ENCODE measurements around the gene RASAL2. TPM values are rescaled to one million over a fixed set of nuclear protein-coding genes. Genes with fewer than 3 reads are reported as not detected.

RASAL2 gene
- total and polyA plus RNA-seq, 9 of the 15 experiments (the other 6 are each of a cell fraction or from before 2014, with no cell fraction given) = 0.13 to 1.0 (median 0.62) TPM

DNA sequence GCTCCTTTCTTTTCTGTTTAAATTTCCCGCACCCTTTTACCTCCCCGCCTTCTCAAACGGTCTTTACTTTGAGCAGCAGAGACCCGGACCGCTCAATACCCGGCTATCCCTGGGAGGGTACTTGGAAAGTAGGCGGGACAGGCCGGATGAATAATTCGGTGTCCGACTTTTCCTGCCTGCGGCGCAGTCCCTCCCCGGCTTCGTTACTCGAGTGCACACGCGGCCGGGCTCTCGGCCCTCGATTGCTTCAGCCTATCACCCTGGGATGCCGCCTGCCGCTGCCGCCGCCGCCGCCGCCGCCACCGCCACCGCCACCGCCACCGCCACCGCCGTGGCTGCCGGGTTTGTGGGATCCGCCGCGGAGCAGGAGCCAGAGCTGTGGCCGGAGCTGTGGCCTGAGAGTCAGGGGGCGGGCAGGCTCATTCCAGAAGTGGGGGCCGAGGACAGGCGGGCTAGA is 382 bp upstream of the RASAL2 start (continued):
- TF ChIP-seq, protein P1, sequence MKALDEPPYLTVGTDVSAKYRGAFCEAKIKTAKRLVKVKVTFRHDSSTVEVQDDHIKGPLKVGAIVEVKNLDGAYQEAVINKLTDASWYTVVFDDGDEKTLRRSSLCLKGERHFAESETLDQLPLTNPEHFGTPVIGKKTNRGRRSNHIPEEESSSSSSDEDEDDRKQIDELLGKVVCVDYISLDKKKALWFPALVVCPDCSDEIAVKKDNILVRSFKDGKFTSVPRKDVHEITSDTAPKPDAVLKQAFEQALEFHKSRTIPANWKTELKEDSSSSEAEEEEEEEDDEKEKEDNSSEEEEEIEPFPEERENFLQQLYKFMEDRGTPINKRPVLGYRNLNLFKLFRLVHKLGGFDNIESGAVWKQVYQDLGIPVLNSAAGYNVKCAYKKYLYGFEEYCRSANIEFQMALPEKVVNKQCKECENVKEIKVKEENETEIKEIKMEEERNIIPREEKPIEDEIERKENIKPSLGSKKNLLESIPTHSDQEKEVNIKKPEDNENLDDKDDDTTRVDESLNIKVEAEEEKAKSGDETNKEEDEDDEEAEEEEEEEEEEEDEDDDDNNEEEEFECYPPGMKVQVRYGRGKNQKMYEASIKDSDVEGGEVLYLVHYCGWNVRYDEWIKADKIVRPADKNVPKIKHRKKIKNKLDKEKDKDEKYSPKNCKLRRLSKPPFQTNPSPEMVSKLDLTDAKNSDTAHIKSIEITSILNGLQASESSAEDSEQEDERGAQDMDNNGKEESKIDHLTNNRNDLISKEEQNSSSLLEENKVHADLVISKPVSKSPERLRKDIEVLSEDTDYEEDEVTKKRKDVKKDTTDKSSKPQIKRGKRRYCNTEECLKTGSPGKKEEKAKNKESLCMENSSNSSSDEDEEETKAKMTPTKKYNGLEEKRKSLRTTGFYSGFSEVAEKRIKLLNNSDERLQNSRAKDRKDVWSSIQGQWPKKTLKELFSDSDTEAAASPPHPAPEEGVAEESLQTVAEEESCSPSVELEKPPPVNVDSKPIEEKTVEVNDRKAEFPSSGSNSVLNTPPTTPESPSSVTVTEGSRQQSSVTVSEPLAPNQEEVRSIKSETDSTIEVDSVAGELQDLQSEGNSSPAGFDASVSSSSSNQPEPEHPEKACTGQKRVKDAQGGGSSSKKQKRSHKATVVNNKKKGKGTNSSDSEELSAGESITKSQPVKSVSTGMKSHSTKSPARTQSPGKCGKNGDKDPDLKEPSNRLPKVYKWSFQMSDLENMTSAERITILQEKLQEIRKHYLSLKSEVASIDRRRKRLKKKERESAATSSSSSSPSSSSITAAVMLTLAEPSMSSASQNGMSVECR (CRISPR knock-in tag; IDR thresholded peaks at IDR 0.05) = 0 out of 2 replicates have a peak, but pooled peaks have one; percentile 54
- TF ChIP-seq POLR2AphosphoS5 (IDR thresholded peaks at IDR 0.05; ENCODE audit: control insufficient read depth, insufficient read depth, low read depth, low read length) (no peak), ZZZ3 (IDR thresholded peaks at IDR 0.05) (no peak), BRF1 (IDR thresholded peaks at IDR 0.05; ENCODE audit: borderline replicate concordance, extremely low read depth, insufficient read length) (no peak), ZNF408 (CRISPR knock-in tag; IDR thresholded peaks at IDR 0.05; ENCODE audit: low read depth) (no peak), RBM17 (IDR thresholded peaks at IDR 0.05; ENCODE audit: borderline replicate concordance, low read depth, low read length) (no peak), SMAD4 (CRISPR knock-in tag; conservative IDR thresholded peaks at IDR 0.05) (peak; percentile 67), ZBTB7A (IDR thresholded peaks at IDR 0.05; ENCODE audit: borderline replicate concordance, control insufficient read depth, low read depth, low read length) (no peak), RBM15 (IDR thresholded peaks at IDR 0.05; ENCODE audit: insufficient read depth, low read length) (no peak), ZFP30 (CRISPR knock-in tag; IDR thresholded peaks at IDR 0.05; ENCODE audit: borderline replicate concordance) (no peak), RNF2 (IDR thresholded peaks at IDR 0.05) (peak; percentile 51; the same call in 1 of the 2 replicates), TFAM (CRISPR knock-in tag; conservative IDR thresholded peaks at IDR 0.05) (no peak), GTF2E2 (tag; IDR thresholded peaks at IDR 0.05) (no peak), PHB2 (IDR thresholded peaks at IDR 0.05; ENCODE audit: low read depth) (no peak), ZNF699 (CRISPR knock-in tag; IDR thresholded peaks at IDR 0.05; ENCODE audit: insufficient replicate concordance) (no peak)
- TF ChIP-seq, protein P2, sequence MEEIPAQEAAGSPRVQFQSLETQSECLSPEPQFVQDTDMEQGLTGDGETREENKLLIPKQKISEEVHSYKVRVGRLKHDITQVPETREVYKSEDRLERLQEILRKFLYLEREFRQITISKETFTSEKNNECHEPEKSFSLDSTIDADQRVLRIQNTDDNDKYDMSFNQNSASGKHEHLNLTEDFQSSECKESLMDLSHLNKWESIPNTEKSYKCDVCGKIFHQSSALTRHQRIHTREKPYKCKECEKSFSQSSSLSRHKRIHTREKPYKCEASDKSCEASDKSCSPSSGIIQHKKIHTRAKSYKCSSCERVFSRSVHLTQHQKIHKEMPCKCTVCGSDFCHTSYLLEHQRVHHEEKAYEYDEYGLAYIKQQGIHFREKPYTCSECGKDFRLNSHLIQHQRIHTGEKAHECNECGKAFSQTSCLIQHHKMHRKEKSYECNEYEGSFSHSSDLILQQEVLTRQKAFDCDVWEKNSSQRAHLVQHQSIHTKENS (CRISPR knock-in tag; IDR thresholded peaks at IDR 0.05) = no peak
- TF ChIP-seq, protein P3, sequence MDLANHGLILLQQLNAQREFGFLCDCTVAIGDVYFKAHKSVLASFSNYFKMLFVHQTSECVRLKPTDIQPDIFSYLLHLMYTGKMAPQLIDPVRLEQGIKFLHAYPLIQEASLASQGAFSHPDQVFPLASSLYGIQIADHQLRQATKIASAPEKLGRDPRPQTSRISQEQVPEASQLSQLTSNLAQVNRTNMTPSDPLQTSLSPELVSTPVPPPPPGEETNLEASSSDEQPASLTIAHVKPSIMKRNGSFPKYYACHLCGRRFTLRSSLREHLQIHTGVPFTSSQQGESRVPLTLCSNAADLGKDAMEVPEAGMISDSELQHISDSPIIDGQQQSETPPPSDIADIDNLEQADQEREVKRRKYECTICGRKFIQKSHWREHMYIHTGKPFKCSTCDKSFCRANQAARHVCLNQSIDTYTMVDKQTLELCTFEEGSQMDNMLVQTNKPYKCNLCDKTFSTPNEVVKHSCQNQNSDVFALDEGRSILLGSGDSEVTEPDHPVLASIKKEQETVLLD (IDR thresholded peaks at IDR 0.05) = no peak
- TF ChIP-seq, protein P4, sequence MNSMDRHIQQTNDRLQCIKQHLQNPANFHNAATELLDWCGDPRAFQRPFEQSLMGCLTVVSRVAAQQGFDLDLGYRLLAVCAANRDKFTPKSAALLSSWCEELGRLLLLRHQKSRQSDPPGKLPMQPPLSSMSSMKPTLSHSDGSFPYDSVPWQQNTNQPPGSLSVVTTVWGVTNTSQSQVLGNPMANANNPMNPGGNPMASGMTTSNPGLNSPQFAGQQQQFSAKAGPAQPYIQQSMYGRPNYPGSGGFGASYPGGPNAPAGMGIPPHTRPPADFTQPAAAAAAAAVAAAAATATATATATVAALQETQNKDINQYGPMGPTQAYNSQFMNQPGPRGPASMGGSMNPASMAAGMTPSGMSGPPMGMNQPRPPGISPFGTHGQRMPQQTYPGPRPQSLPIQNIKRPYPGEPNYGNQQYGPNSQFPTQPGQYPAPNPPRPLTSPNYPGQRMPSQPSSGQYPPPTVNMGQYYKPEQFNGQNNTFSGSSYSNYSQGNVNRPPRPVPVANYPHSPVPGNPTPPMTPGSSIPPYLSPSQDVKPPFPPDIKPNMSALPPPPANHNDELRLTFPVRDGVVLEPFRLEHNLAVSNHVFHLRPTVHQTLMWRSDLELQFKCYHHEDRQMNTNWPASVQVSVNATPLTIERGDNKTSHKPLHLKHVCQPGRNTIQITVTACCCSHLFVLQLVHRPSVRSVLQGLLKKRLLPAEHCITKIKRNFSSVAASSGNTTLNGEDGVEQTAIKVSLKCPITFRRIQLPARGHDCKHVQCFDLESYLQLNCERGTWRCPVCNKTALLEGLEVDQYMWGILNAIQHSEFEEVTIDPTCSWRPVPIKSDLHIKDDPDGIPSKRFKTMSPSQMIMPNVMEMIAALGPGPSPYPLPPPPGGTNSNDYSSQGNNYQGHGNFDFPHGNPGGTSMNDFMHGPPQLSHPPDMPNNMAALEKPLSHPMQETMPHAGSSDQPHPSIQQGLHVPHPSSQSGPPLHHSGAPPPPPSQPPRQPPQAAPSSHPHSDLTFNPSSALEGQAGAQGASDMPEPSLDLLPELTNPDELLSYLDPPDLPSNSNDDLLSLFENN (IDR thresholded peaks at IDR 0.05; ENCODE audit: low read depth in 2 of 2, low read length in 2 of 2) = peak in 1 of 2 experiments; percentile 93; a peak in 2 of 4 replicates

Data from K562 (cell line).